C4-2B (cell line): ENCODE data around the gene CHPT1.

Experiments
- ZFX ChIP-seq: fragments of 450-650 bp; IDR thresholded peaks from 2 replicates; pipeline ENCODE4 v1.6.1; 2017
- TF ChIP-seq, protein P1 (sequence below): fragments of 450-650 bp; conservative IDR thresholded peaks from 2 replicates; pipeline ENCODE4 v1.5.1; 2017; ENCODE audit warnings: mild to moderate bottlenecking

DNA sequence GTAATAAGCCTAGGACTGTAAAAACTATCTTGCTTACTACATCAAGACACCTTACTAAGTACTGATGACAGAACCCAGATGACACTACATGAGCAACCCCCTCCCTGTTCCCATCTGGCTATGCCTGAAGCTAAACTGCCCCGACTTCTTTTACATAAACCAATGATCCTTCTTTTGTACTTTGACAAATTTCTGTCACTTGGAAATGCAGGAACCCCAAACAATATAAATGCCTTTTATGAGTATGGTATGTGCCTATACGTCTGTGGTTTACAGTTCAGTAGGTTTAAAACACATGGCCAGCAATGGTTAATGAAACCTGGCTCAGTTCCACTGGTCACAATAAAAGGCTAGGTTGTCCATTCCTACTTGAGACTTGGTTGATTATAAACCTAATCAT is 35.7 kb downstream of the CHPT1 start:
- no peak for TF ChIP-seq ZFX
- TF ChIP-seq, protein P1, sequence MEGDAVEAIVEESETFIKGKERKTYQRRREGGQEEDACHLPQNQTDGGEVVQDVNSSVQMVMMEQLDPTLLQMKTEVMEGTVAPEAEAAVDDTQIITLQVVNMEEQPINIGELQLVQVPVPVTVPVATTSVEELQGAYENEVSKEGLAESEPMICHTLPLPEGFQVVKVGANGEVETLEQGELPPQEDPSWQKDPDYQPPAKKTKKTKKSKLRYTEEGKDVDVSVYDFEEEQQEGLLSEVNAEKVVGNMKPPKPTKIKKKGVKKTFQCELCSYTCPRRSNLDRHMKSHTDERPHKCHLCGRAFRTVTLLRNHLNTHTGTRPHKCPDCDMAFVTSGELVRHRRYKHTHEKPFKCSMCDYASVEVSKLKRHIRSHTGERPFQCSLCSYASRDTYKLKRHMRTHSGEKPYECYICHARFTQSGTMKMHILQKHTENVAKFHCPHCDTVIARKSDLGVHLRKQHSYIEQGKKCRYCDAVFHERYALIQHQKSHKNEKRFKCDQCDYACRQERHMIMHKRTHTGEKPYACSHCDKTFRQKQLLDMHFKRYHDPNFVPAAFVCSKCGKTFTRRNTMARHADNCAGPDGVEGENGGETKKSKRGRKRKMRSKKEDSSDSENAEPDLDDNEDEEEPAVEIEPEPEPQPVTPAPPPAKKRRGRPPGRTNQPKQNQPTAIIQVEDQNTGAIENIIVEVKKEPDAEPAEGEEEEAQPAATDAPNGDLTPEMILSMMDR, result no peak
